AG08396 (cell line): ENCODE results near the gene PTBP3.
"Not testable (repeated sequence)": the region's sequence is repeated elsewhere in the genome, so short reads cannot be mapped to it uniquely, and the experiment has no call there.

Source experiments
- DNase-seq: peaks from one replicate; pipeline ENCODE4 v3.0.0; 2012; ENCODE audit warnings: low spot score, mixed read lengths

Gene PTBP3

GRCh38 chr9:112268413-112268812 lies 65.0 kb downstream of the PTBP3 start:
- DNase-seq, result no peak

GRCh38 chr9:112267086-112267485 lies 66.3 kb downstream of the PTBP3 start:
- DNase-seq, result not testable (repeated sequence)

- no peak for DNase-seq
These were observed 68.0 kb downstream of the PTBP3 start for GRCh38 chr9:112265391-112265790.

GRCh38 chr9:112262577-112262976 lies 70.8 kb downstream of the PTBP3 start:
- no peak for DNase-seq

- no peak for DNase-seq
These were observed 72.3 kb downstream of the PTBP3 start for GRCh38 chr9:112261133-112261532.

- DNase-seq, result no peak
These were observed 75.3 kb downstream of the PTBP3 start for GRCh38 chr9:112258106-112258505.

- no peak for DNase-seq
These were observed 81.2 kb downstream of the PTBP3 start for GRCh38 chr9:112252194-112252593.

GRCh38 chr9:112249277-112249676 lies 84.1 kb downstream of the PTBP3 start:
- no peak for DNase-seq

- no peak for DNase-seq
These were observed 84.7 kb downstream of the PTBP3 start for GRCh38 chr9:112248722-112249121.

- no peak for DNase-seq
These were observed 86.3 kb downstream of the PTBP3 start for GRCh38 chr9:112247090-112247489.

- DNase-seq, result no peak
These were observed 88.3 kb downstream of the PTBP3 start for GRCh38 chr9:112245126-112245525.

- DNase-seq, result no peak
These were observed 91.1 kb downstream of the PTBP3 start for GRCh38 chr9:112242147-112242804.

GRCh38 chr9:112241491-112241890 lies 91.9 kb downstream of the PTBP3 start:
- DNase-seq, result no peak

- no peak for DNase-seq
These were observed 93.7 kb downstream of the PTBP3 start for GRCh38 chr9:112239708-112240107.

- no peak for DNase-seq
These were observed 94.1 kb downstream of the PTBP3 start for GRCh38 chr9:112239284-112239683.

- DNase-seq, result no peak
These were observed 98.6 kb downstream of the PTBP3 start for GRCh38 chr9:112234779-112235178.

- peak; percentile 10 for DNase-seq
These were observed 99.7 kb downstream of the PTBP3 start for GRCh38 chr9:112233769-112234168.

GRCh38 chr9:112232233-112232632 lies 101.2 kb downstream of the PTBP3 start:
- DNase-seq, result no peak

- no peak for DNase-seq
These were observed 107.3 kb downstream of the PTBP3 start for GRCh38 chr9:112226091-112226490.

GRCh38 chr9:112224401-112225289 lies 108.8 kb downstream of the PTBP3 start:
- DNase-seq, result peak; percentile 38

- DNase-seq, result no peak
These were observed 114.5 kb downstream of the PTBP3 start for GRCh38 chr9:112218908-112219307.

- no peak for DNase-seq
These were observed 120.5 kb downstream of the PTBP3 start for GRCh38 chr9:112212926-112213325.

GRCh38 chr9:112207451-112207850 lies 126.0 kb downstream of the PTBP3 start:
- DNase-seq, result no peak
